MM.1S (cell line): ENCODE results near the gene POLE.

Experiments used
- DNase-seq: peaks from one replicate; pipeline ENCODE4 v3.0.0-alpha.2; 2015
- H2AFZ ChIP-seq: fragments of 300-600 bp; sonication (generic); 2 replicates; pipeline ENCODE4 v1.6.0; 2016; ENCODE audit warnings: antibody characterized with exemption, low read length
- H3F3A ChIP-seq: fragments of 300-600 bp; sonication (generic); 2 replicates; pipeline ENCODE4 v1.6.1; 2016; ENCODE audit warnings: mild to moderate bottlenecking, antibody characterized with exemption, low read length, moderate library complexity, mixed read lengths; ENCODE audit not compliant: insufficient read depth
- H3K27ac ChIP-seq: fragments of 300-600 bp; sonication (generic); 2 replicates; pipeline ENCODE4 v1.5.1; 2016; ENCODE audit warnings: mild to moderate bottlenecking, low read length
- H3K27me3 ChIP-seq: fragments of 300-600 bp; sonication (generic); replicated peaks from 2 replicates; pipeline ENCODE4 v1.6.0; 2016; ENCODE audit warnings: low read length; ENCODE audit not compliant: insufficient read depth
- H3K36me3 ChIP-seq: fragments of 300-600 bp; sonication (generic); replicated peaks from 2 replicates; pipeline ENCODE4 v1.6.1; 2016; ENCODE audit warnings: mild to moderate bottlenecking, low read length, mixed read lengths; ENCODE audit not compliant: insufficient read depth
- H3K4me1 ChIP-seq: fragments of 300-600 bp; sonication (generic); 2 replicates; pipeline ENCODE4 v1.6.1; 2016; ENCODE audit warnings: low read length, mixed read lengths
- H3K4me2 ChIP-seq: fragments of 300-600 bp; sonication (generic); 2 replicates; pipeline ENCODE4 v1.6.0; 2016; ENCODE audit warnings: low read depth, low read length
- H3K4me3 ChIP-seq: fragments of 300-600 bp; sonication (generic); 2 replicates; pipeline ENCODE4 v1.5.1; 2016; ENCODE audit warnings: low read length, mixed read lengths
- H3K79me2 ChIP-seq: fragments of 300-600 bp; sonication (generic); 2 replicates; pipeline ENCODE4 v1.6.1; 2016; ENCODE audit warnings: mixed run types, low read length, mixed read lengths
- H3K9ac ChIP-seq: fragments of 300-600 bp; sonication (generic); 2 replicates; pipeline ENCODE4 v1.6.1; 2016; ENCODE audit warnings: low read length, mixed read lengths
- H3K9me2 ChIP-seq: fragments of 300-600 bp; sonication (generic); replicated peaks from 2 replicates; pipeline ENCODE4 v1.6.1; 2016; ENCODE audit warnings: mild to moderate bottlenecking, low read length, mixed read lengths; ENCODE audit not compliant: insufficient read depth
- H3K9me3 ChIP-seq: fragments of 300-600 bp; sonication (generic); replicated peaks from 2 replicates; pipeline ENCODE4 v1.6.1; 2016; ENCODE audit warnings: mild to moderate bottlenecking, low read length, mixed read lengths; ENCODE audit not compliant: insufficient read depth
- H4K20me1 ChIP-seq: fragments of 300-600 bp; sonication (generic); 2 replicates; pipeline ENCODE4 v1.6.1; 2016; ENCODE audit warnings: mild to moderate bottlenecking, low read length, moderate library complexity, mixed read lengths; ENCODE audit not compliant: insufficient read depth
- EZH2 ChIP-seq: fragments of 300-600 bp; sonication (generic); optimal IDR thresholded peaks from 2 replicates; pipeline ENCODE3; 2017; ENCODE audit warnings: low read depth, mild to moderate bottlenecking, antibody characterized with exemption, low read length, mixed read lengths
- EZH2phosphoT487 ChIP-seq: fragments of 300-600 bp; sonication (generic); IDR thresholded peaks from 2 replicates; pipeline ENCODE4 v1.6.1; 2018; ENCODE audit warnings: antibody characterized with exemption, low read length
- TF ChIP-seq, protein P1 (sequence below): fragments of 300-600 bp; sonication (generic); IDR thresholded peaks from 2 replicates; pipeline ENCODE4 v1.5.1; 2016; ENCODE audit warnings: antibody characterized with exemption, low read length, mixed read lengths

The POLE gene

DNA sequence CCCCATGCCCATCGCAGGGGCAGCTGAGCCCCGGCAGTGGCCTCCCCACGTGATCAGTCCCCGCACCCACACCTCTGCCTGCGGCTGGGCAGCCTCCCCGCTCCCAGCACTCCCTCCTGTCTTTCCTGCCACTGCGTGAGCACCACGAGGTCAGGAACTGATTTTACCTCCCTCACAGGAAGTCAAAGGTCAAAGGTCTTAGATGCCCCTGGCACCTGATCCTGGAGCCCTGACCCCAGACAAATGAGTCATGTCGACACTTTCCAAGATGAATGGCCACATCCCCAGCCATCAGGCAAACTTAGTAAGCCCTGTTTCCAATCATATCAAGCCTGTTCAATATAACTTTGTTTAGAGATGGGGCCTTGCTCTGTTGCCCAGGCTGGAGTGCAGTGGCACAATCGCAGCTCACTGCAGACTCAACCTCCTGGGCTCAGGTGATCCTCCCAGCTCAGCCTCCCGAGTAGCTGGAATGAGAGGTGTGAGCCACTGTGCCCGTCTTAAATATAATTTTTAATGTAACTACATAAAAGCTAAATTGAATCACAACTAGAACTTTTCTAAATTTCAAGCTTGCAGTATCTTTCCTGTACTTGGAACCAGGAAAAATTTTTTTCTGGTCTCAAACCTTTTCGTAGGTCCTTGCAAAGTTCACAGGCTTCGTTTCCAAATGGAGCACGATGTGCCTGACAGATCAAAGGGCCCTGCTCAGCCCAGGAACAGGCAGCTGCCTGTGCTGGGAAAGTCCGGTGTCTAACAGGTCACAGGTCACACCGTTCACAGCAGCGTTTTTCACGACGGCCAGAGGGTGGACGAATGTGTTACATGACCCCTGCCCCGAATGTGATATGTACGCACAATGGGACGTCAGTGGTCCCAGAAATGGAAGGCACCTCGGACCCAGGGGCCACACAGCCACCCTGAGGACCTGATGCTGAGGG, 78.6 kb downstream of the POLE start:
- no peaks in the 10 kb centered on the region for H3K4me1 ChIP-seq
- H3K36me3 ChIP-seq, result no peaks in the 10 kb centered on the region
- no peak overlapping the region for H3K4me2 ChIP-seq
- H3K27me3 ChIP-seq, result peaks cover 5% of the 10 kb centered on the region
- no peak overlapping the region for H3K4me3 ChIP-seq
- no peak for DNase-seq
- no peaks in the 10 kb centered on the region for H3K9me3 ChIP-seq
- H3K9ac ChIP-seq, result no peak overlapping the region
- no peaks in the 10 kb centered on the region for H3F3A ChIP-seq
- H4K20me1 ChIP-seq, result no peaks in the 10 kb centered on the region
- TF ChIP-seq, protein P1, sequence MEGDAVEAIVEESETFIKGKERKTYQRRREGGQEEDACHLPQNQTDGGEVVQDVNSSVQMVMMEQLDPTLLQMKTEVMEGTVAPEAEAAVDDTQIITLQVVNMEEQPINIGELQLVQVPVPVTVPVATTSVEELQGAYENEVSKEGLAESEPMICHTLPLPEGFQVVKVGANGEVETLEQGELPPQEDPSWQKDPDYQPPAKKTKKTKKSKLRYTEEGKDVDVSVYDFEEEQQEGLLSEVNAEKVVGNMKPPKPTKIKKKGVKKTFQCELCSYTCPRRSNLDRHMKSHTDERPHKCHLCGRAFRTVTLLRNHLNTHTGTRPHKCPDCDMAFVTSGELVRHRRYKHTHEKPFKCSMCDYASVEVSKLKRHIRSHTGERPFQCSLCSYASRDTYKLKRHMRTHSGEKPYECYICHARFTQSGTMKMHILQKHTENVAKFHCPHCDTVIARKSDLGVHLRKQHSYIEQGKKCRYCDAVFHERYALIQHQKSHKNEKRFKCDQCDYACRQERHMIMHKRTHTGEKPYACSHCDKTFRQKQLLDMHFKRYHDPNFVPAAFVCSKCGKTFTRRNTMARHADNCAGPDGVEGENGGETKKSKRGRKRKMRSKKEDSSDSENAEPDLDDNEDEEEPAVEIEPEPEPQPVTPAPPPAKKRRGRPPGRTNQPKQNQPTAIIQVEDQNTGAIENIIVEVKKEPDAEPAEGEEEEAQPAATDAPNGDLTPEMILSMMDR, result no peak
- TF ChIP-seq EZH2 (no peak), EZH2phosphoT487 (no peak)
- H3K27ac ChIP-seq, result no peak overlapping the region
- H2AFZ ChIP-seq, result no peak overlapping the region
- no peaks in the 10 kb centered on the region for H3K9me2 ChIP-seq
- no peaks in the 10 kb centered on the region for H3K79me2 ChIP-seq

GRCh38 chr12:132606927-132607326, 80.2 kb downstream of the POLE start:
- Histone ChIP-seq H3K36me3 (no peaks in the 10 kb centered on the region), H3K27me3 (peaks cover 5% of the 10 kb centered on the region)

GRCh38 chr12:132606466-132606865, 80.7 kb downstream of the POLE start:
- H2AFZ ChIP-seq, result no peak overlapping the region
- no peak overlapping the region for H3K27ac ChIP-seq
- no peaks in the 10 kb centered on the region for H3K4me1 ChIP-seq
- H3K4me2 ChIP-seq, result no peak overlapping the region
- H3K4me3 ChIP-seq, result no peak overlapping the region
- H3F3A ChIP-seq, result no peaks in the 10 kb centered on the region
- no peaks in the 10 kb centered on the region for H3K79me2 ChIP-seq
- H3K9me2 ChIP-seq, result no peaks in the 10 kb centered on the region
- TF ChIP-seq, protein P1, result no peak
- no peak for TF ChIP-seq EZH2
- no peak for TF ChIP-seq EZH2phosphoT487
- no peaks in the 10 kb centered on the region for H3K36me3 ChIP-seq
- no peaks in the 10 kb centered on the region for H3K9me3 ChIP-seq
- H3K9ac ChIP-seq, result no peak overlapping the region
- DNase-seq, result no peak
- H3K27me3 ChIP-seq, result peaks cover 5% of the 10 kb centered on the region
- no peaks in the 10 kb centered on the region for H4K20me1 ChIP-seq

More at GRCh38 chr12:132606927-132607326, 80.2 kb downstream of the POLE start:
- Histone ChIP-seq H3K9ac (no peak overlapping the region), H2AFZ (no peak overlapping the region), H3K79me2 (no peaks in the 10 kb centered on the region), H3K4me1 (no peaks in the 10 kb centered on the region), H3K9me2 (no peaks in the 10 kb centered on the region), H4K20me1 (no peaks in the 10 kb centered on the region), H3K4me3 (no peak overlapping the region), H3K9me3 (no peaks in the 10 kb centered on the region), H3K4me2 (no peak overlapping the region), H3K27ac (no peak overlapping the region), H3F3A (no peaks in the 10 kb centered on the region)
- no peak for TF ChIP-seq EZH2phosphoT487
- TF ChIP-seq EZH2, result no peak
- TF ChIP-seq, protein P1, result no peak
- DNase-seq, result no peak
